Hepatocyte (in vitro differentiated cells): Measurements from ENCODE around the gene DRAP1. TPM values are rescaled to one million over a fixed set of nuclear protein-coding genes. Genes with fewer than 3 reads are reported as not detected.

Experiments
- DNase-seq: peaks from one replicate; pipeline ENCODE4 v3.0.0-alpha.2; 2016; ENCODE audit warnings: low spot score
- H2AFZ ChIP-seq: fragments of 200-600 bp; sonication (generic); 2 replicates; pipeline ENCODE4 v1.6.0; 2016; ENCODE audit warnings: antibody characterized with exemption, mild to moderate bottlenecking
- H3K27ac ChIP-seq: fragments of 200-600 bp; sonication (generic); 2 replicates; pipeline ENCODE4 v1.5.1; 2016; ENCODE audit warnings: mild to moderate bottlenecking
- H3K27me3 ChIP-seq: fragments of 200-600 bp; sonication (generic); 2 replicates; pipeline ENCODE4 v1.6.1; 2016
- H3K36me3 ChIP-seq: fragments of 200-600 bp; sonication (generic); replicated peaks from 2 replicates; pipeline ENCODE4 v1.5.1; 2016; ENCODE audit warnings: low read depth; ENCODE audit not compliant: insufficient read depth
- H3K4me1 ChIP-seq: fragments of 200-600 bp; sonication (generic); 2 replicates; pipeline ENCODE4 v1.5.1; 2016; ENCODE audit warnings: mild to moderate bottlenecking, moderate library complexity; ENCODE audit not compliant: insufficient read depth
- H3K4me2 ChIP-seq: fragments of 200-600 bp; sonication (generic); 2 replicates; pipeline ENCODE4 v1.6.0; 2016
- H3K4me3 ChIP-seq: fragments of 200-600 bp; sonication (generic); 2 replicates; pipeline ENCODE4 v1.5.1; 2016; ENCODE audit warnings: mild to moderate bottlenecking
- H3K79me2 ChIP-seq: fragments of 200-600 bp; sonication (generic); 2 replicates; pipeline ENCODE4 v1.6.0; 2017; ENCODE audit warnings: mild to moderate bottlenecking
- H3K9me2 ChIP-seq: fragments of 200-600 bp; sonication (generic); replicated peaks from 2 replicates; pipeline ENCODE4 v1.6.0; 2017; ENCODE audit warnings: mild to moderate bottlenecking; ENCODE audit not compliant: insufficient read depth
- H3K9me3 ChIP-seq: fragments of 200-600 bp; sonication (generic); 2 replicates; pipeline ENCODE4 v1.5.1; 2016; ENCODE audit warnings: low read depth, mild to moderate bottlenecking
- H4K20me1 ChIP-seq: fragments of 200-600 bp; sonication (generic); 2 replicates; pipeline ENCODE4 v1.6.0; 2016; ENCODE audit warnings: mild to moderate bottlenecking; ENCODE audit not compliant: insufficient read depth, poor library complexity, severe bottlenecking
- EZH2 ChIP-seq: fragments of 200-600 bp; sonication (generic); IDR thresholded peaks from 2 replicates; pipeline ENCODE4 v1.6.1; 2016; ENCODE audit warnings: antibody characterized with exemption, mild to moderate bottlenecking, borderline replicate concordance
- EZH2phosphoT487 ChIP-seq: fragments of 200-600 bp; sonication (generic); IDR thresholded peaks from one replicate; pipeline ENCODE4 v1.6.1; 2018; ENCODE audit warnings: antibody characterized with exemption, mild to moderate bottlenecking, low read depth, moderate library complexity; ENCODE audit not compliant: unreplicated experiment, severe bottlenecking
- WGBS: methylation state at CpG from one replicate; pipeline ENCODE4 v1.1.6; 2016; ENCODE audit warnings: low lambda C conversion rate; ENCODE audit errors: missing lambda C conversion rate; 5-methylcytosine and 5-hydroxymethylcytosine counted together
- polyA plus RNA-seq: library from polyadenylated mRNA; unstranded; fragments of >200 nt; fragmentation: Nextera tagmentation; extraction: Ambion mirVana; gene quantifications from 2 replicates; pipeline ENCODE4 v1.2.1, GENCODE V29; 2016
- total RNA-seq: library from RNA; depleted of rRNA; stranded (reverse); fragments of >200 nt; gene quantifications from 2 replicates; pipeline ENCODE4 v1.2.3, GENCODE V29; 2014
- TF ChIP-seq, protein P1 (sequence below): fragments of 200-600 bp; sonication (generic); IDR thresholded peaks from 2 replicates; pipeline ENCODE4 v1.5.1; 2016; ENCODE audit warnings: antibody characterized with exemption, mild to moderate bottlenecking; ENCODE audit not compliant: poor library complexity

Gene DRAP1
- total and polyA plus RNA-seq, 2 experiments from 2014 or later = 59.1 to 158 TPM

DNA sequence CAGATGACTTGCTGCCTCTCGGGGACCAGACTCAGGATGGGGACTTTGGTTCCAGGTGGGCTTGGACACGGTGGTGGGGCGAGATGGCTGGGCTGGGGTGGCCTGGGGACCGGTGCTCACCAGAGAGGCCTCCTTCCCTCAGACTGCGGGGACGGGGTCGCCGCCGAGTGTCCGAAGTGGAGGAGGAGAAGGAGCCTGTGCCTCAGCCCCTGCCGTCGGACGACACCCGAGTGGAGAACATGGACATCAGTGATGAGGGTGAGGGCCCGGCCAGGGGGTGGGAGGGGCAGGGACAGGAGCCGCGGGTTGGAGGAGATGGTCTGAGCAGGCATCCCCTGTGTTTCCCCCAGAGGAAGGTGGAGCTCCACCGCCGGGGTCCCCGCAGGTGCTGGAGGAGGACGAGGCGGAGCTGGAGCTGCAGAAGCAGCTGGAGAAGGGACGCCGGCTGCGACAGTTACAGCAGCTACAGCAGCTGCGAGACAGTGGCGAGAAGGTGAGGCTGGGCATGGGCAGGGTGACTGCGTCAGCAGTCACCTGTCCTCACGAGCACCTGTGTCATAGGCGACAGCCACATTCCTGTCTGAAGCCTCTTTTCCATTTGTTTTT lies 48.2 kb downstream of the DRAP1 start:
- DNase-seq = no peak
- Histone ChIP-seq H3K9me3 (no peaks in the 10 kb centered on the region), H3K27me3 (no peaks in the 10 kb centered on the region), H3K9me2 (no peaks in the 10 kb centered on the region), H3K27ac (no peak overlapping the region), H3K79me2 (peaks cover 19% of the 10 kb centered on the region), H3K4me3 (no peak overlapping the region), H4K20me1 (peaks cover 2% of the 10 kb centered on the region), H3K36me3 (no peaks in the 10 kb centered on the region), H3K4me1 (peaks cover 9% of the 10 kb centered on the region), H3K4me2 (no peak overlapping the region), H2AFZ (no peak overlapping the region)
- TF ChIP-seq, protein P1, sequence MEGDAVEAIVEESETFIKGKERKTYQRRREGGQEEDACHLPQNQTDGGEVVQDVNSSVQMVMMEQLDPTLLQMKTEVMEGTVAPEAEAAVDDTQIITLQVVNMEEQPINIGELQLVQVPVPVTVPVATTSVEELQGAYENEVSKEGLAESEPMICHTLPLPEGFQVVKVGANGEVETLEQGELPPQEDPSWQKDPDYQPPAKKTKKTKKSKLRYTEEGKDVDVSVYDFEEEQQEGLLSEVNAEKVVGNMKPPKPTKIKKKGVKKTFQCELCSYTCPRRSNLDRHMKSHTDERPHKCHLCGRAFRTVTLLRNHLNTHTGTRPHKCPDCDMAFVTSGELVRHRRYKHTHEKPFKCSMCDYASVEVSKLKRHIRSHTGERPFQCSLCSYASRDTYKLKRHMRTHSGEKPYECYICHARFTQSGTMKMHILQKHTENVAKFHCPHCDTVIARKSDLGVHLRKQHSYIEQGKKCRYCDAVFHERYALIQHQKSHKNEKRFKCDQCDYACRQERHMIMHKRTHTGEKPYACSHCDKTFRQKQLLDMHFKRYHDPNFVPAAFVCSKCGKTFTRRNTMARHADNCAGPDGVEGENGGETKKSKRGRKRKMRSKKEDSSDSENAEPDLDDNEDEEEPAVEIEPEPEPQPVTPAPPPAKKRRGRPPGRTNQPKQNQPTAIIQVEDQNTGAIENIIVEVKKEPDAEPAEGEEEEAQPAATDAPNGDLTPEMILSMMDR = no peak
- TF ChIP-seq EZH2 = no peak
- TF ChIP-seq EZH2phosphoT487 = no peak
- WGBS = 97% methylated on average over 23 of the region's 30 CpGs

DNA sequence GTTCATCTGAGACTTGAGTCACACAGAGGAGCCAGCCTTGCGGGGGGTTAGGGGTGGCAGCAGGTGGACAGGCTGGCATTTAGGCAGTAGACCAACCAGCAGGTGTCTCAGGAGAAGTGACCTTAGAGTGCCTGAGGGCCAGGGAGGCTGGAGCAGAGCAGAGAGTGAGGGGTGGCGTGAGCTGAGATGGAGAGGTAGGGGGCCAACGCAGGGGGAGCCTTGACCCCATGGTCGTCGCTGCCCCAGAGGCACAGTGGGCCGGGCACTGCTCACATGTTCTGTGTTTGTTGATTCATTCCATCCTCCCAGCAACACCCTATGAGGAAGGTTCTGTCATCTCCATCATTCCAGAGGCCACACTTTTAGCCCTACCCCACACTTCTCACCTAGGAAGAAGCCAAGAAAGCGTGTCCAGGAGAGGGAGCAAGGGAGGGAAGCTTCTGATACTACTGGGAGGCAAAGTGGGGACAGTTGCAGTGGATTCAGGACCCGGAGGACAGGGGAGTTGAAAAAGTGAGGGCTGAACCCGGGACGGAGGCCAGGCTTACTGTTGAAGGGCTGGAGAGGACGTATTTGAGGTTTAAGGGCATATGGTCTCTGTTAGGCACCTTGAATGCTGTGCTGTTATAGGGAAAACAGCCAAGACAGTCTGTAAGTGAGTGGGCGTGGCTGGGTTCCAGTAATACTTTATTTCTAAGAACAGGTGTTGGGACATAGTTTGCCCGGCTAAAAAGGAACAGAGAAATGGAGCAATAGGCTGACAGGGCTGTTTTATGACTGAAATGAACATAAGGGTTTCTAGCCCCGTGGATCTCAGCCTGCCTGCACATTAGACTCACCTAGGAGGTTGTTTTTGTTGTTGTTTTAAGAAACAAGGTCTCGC lies 49.6 kb downstream of the DRAP1 start:
- TF ChIP-seq EZH2 (no peak), EZH2phosphoT487 (no peak)
- TF ChIP-seq, protein P1 = no peak
- DNase-seq = no peak
- H3K4me3 ChIP-seq = no peak overlapping the region
- no peaks in the 10 kb centered on the region for H3K9me3 ChIP-seq
- no peak overlapping the region for H3K4me2 ChIP-seq
- no peaks in the 10 kb centered on the region for H3K36me3 ChIP-seq
- H3K4me1 ChIP-seq = no peaks in the 10 kb centered on the region
- no peak overlapping the region for H3K27ac ChIP-seq
- H2AFZ ChIP-seq = no peak overlapping the region
- no peaks in the 10 kb centered on the region for H3K27me3 ChIP-seq
- H3K79me2 ChIP-seq = peaks cover 5% of the 10 kb centered on the region
- no peaks in the 10 kb centered on the region for H3K9me2 ChIP-seq
- 92% methylated on average over 14 of the region's 15 CpGs for WGBS
- no peaks in the 10 kb centered on the region for H4K20me1 ChIP-seq

Other genes starting within 250 kb of the DRAP1 start
- 36.1 and 41.7 TPM in 2 replicates for gene KAT5, start 207.2 kb upstream of the DRAP1 start, total RNA-seq
- gene KAT5, start 207.2 kb upstream of the DRAP1 start, polyA plus RNA-seq = 53.1 and 77.2 TPM in 2 replicates
- 26.4 and 44.4 TPM in 2 replicates for gene RNASEH2C, start 198.6 kb upstream of the DRAP1 start, total RNA-seq
- gene RNASEH2C, start 198.6 kb upstream of the DRAP1 start, polyA plus RNA-seq = 68.6 and 78.7 TPM in 2 replicates
- gene AP5B1, start 138.4 kb upstream of the DRAP1 start, total RNA-seq = 19.5 and 20.9 TPM in 2 replicates
- gene AP5B1, start 138.4 kb upstream of the DRAP1 start, polyA plus RNA-seq = 24.8 and 27.1 TPM in 2 replicates
- gene OVOL1, start 132.4 kb upstream of the DRAP1 start, total RNA-seq = 26.0 and 26.3 TPM in 2 replicates
- gene OVOL1, start 132.4 kb upstream of the DRAP1 start, polyA plus RNA-seq = 20.6 and 20.8 TPM in 2 replicates
- gene SNX32, start 85.5 kb upstream of the DRAP1 start, total RNA-seq = 2.3 and 2.9 TPM in 2 replicates
- 5.1 and 6.0 TPM in 2 replicates for gene SNX32, start 85.5 kb upstream of the DRAP1 start, polyA plus RNA-seq
- 720 and 758 TPM in 2 replicates for gene CFL1, start 61.2 kb upstream of the DRAP1 start, total RNA-seq
- gene CFL1, start 61.2 kb upstream of the DRAP1 start, polyA plus RNA-seq = 1,698 and 1,708 TPM in 2 replicates
- 22.3 and 23.8 TPM in 2 replicates for gene MUS81, start 59.0 kb upstream of the DRAP1 start, total RNA-seq
- gene MUS81, start 59.0 kb upstream of the DRAP1 start, polyA plus RNA-seq = 47.0 and 51.7 TPM in 2 replicates
- 65.2 and 69.7 TPM in 2 replicates for gene EFEMP2, start 46.6 kb upstream of the DRAP1 start, total RNA-seq
- gene EFEMP2, start 46.6 kb upstream of the DRAP1 start, polyA plus RNA-seq = 197 and 230 TPM in 2 replicates
- not detected in 2 replicates for gene CTSW, start 39.6 kb upstream of the DRAP1 start, total RNA-seq
- gene CTSW, start 39.6 kb upstream of the DRAP1 start, polyA plus RNA-seq = 0.15 and 0.56 TPM in 2 replicates
- gene FIBP, start 31.0 kb upstream of the DRAP1 start, total RNA-seq = 72.6 and 74.9 TPM in 2 replicates
- 93.6 and 101 TPM in 2 replicates for gene FIBP, start 31.0 kb upstream of the DRAP1 start, polyA plus RNA-seq
- gene CCDC85B, start 28.8 kb upstream of the DRAP1 start, total RNA-seq = 15.1 and 21.5 TPM in 2 replicates
- gene CCDC85B, start 28.8 kb upstream of the DRAP1 start, polyA plus RNA-seq = 38.2 and 41.6 TPM in 2 replicates
- 4.5 and 4.7 TPM in 2 replicates for gene FOSL1, start 19.0 kb upstream of the DRAP1 start, total RNA-seq
- gene FOSL1, start 19.0 kb upstream of the DRAP1 start, polyA plus RNA-seq = 16.5 and 20.1 TPM in 2 replicates
- 20.8 and 26.3 TPM in 2 replicates for gene C11orf68, start 364 bp upstream of the DRAP1 start, total RNA-seq
- gene C11orf68, start 364 bp upstream of the DRAP1 start, polyA plus RNA-seq = 53.2 and 59.3 TPM in 2 replicates
- not detected in 2 replicates for gene TSGA10IP, start 26.1 kb downstream of the DRAP1 start, total RNA-seq
- gene TSGA10IP, start 26.1 kb downstream of the DRAP1 start, polyA plus RNA-seq = not detected in 2 replicates
- gene SART1, start 42.3 kb downstream of the DRAP1 start, total RNA-seq = 10.9 and 32.5 TPM in 2 replicates
- 34.1 and 37.5 TPM in 2 replicates for gene SART1, start 42.3 kb downstream of the DRAP1 start, polyA plus RNA-seq
- 25.6 and 27.0 TPM in 2 replicates for gene EIF1AD, start 82.7 kb downstream of the DRAP1 start, total RNA-seq
- gene EIF1AD, start 82.7 kb downstream of the DRAP1 start, polyA plus RNA-seq = 19.4 and 24.8 TPM in 2 replicates
- gene BANF1, start 83.1 kb downstream of the DRAP1 start, total RNA-seq = 22.8 and 37.8 TPM in 2 replicates
- 197 and 215 TPM in 2 replicates for gene BANF1, start 83.1 kb downstream of the DRAP1 start, polyA plus RNA-seq
- gene CST6, start 92.6 kb downstream of the DRAP1 start, total RNA-seq = 3.0 and 4.4 TPM in 2 replicates
- gene CST6, start 92.6 kb downstream of the DRAP1 start, polyA plus RNA-seq = 9.4 and 17.6 TPM in 2 replicates
- not detected in 2 replicates for gene CATSPER1, start 107.1 kb downstream of the DRAP1 start, total RNA-seq
- gene CATSPER1, start 107.1 kb downstream of the DRAP1 start, polyA plus RNA-seq = not detected in 2 replicates
- gene GAL3ST3, start 129.7 kb downstream of the DRAP1 start, total RNA-seq = 0.68 and 0.80 TPM in 2 replicates
- 1.1 and 2.6 TPM in 2 replicates for gene GAL3ST3, start 129.7 kb downstream of the DRAP1 start, polyA plus RNA-seq
- gene SF3B2, start 132.9 kb downstream of the DRAP1 start, total RNA-seq = 109 and 120 TPM in 2 replicates
- gene SF3B2, start 132.9 kb downstream of the DRAP1 start, polyA plus RNA-seq = 155 and 170 TPM in 2 replicates
- 23.5 and 28.2 TPM in 2 replicates for gene PACS1, start 150.8 kb downstream of the DRAP1 start, total RNA-seq
- gene PACS1, start 150.8 kb downstream of the DRAP1 start, polyA plus RNA-seq = 70.1 and 71.5 TPM in 2 replicates